ENCODE data around the gene FCRLB. TPM values are rescaled to one million over a fixed set of nuclear protein-coding genes. Genes with fewer than 3 reads are reported as not detected.
A peak's percentile ranks its signal among the peaks of the same experiment; 100 is the strongest.
"Not testable (repeated sequence)": the region's sequence is repeated elsewhere in the genome, so short reads cannot be mapped to it uniquely, and the experiment has no call there.

The FCRLB gene
- total RNA-seq, 1 donor from 2014 or later = not detected

- intact Hi-C loops (cut with micrococcal nuclease); H3K36me3 Mint-ChIP-seq (ENCODE audit: low read depth): not testable (repeated sequence)
- peaks cover 66% of the 10 kb centered on the region for H3K27me3 Mint-ChIP-seq (ENCODE audit: insufficient read depth)
These were observed 4.0 kb downstream of the FCRLB start for GRCh38 chr1:161725258-161725907.

GRCh38 chr1:161725908-161726472, 4.6 kb downstream of the FCRLB start:
- Mint-ChIP-seq H3K27ac (peak overlapping the region; percentile 64), H3K27me3 (ENCODE audit: insufficient read depth) (peaks cover 65% of the 10 kb centered on the region), H3K4me1 (ENCODE audit: low read depth) (peaks cover 50% of the 10 kb centered on the region), H3K36me3 (ENCODE audit: low read depth) (peaks cover 6% of the 10 kb centered on the region), H3K4me3 (peak overlapping the region; percentile 86), H3K9me3 (no peaks in the 10 kb centered on the region)
- peak; percentile 8 for DNase-seq (ENCODE audit: low spot score)
- intact Hi-C loops (cut with micrococcal nuclease) = loop anchor here (2.0 kb wide), 2 partner anchors 15 to 105 kb away; no protein-coding TSS in a partner anchor

More at GRCh38 chr1:161725258-161725907, 4.0 kb downstream of the FCRLB start:
- not testable (repeated sequence) for H3K27ac Mint-ChIP-seq; DNase-seq (ENCODE audit: low spot score); H3K9me3 Mint-ChIP-seq
- H3K4me3 Mint-ChIP-seq = peak overlapping the region; percentile 86
- H3K4me1 Mint-ChIP-seq (ENCODE audit: low read depth) = peaks cover 44% of the 10 kb centered on the region

- Mint-ChIP-seq H3K4me3 (peak overlapping the region; percentile 86), H3K36me3 (ENCODE audit: low read depth) (peaks cover 6% of the 10 kb centered on the region), H3K9me3 (no peaks in the 10 kb centered on the region), H3K27ac (no peak overlapping the region), H3K27me3 (ENCODE audit: insufficient read depth) (peaks cover 64% of the 10 kb centered on the region), H3K4me1 (ENCODE audit: low read depth) (peaks cover 50% of the 10 kb centered on the region)
- intact Hi-C loops (cut with micrococcal nuclease) = loop anchor here (1.0 to 2.0 kb wide), 4 partner anchors 14 to 186 kb away; no protein-coding TSS in a partner anchor
- peak; percentile 50 for DNase-seq (ENCODE audit: low spot score)
These were observed 5.3 kb downstream of the FCRLB start for GRCh38 chr1:161726473-161727255.

- no peaks in the 10 kb centered on the region for H3K9me3 Mint-ChIP-seq
- H3K36me3 Mint-ChIP-seq (ENCODE audit: low read depth) = peaks cover 6% of the 10 kb centered on the region
- peaks cover 64% of the 10 kb centered on the region for H3K27me3 Mint-ChIP-seq (ENCODE audit: insufficient read depth)
- peak overlapping the region; percentile 83 for H3K27ac Mint-ChIP-seq
- peak; percentile 33 for DNase-seq (ENCODE audit: low spot score)
- intact Hi-C loops (cut with micrococcal nuclease) = loop anchor here (1.0 to 2.0 kb wide), 4 partner anchors 13 to 187 kb away; no protein-coding TSS in a partner anchor
- H3K4me1 Mint-ChIP-seq (ENCODE audit: low read depth) = peaks cover 44% of the 10 kb centered on the region
- H3K4me3 Mint-ChIP-seq = peak overlapping the region; percentile 86
These were observed 6.0 kb downstream of the FCRLB start for GRCh38 chr1:161727256-161727924.

- peaks cover 63% of the 10 kb centered on the region for H3K27me3 Mint-ChIP-seq (ENCODE audit: insufficient read depth)
- H3K36me3 Mint-ChIP-seq (ENCODE audit: low read depth) = peaks cover 6% of the 10 kb centered on the region
- H3K4me3 Mint-ChIP-seq = no peak overlapping the region
- H3K9me3 Mint-ChIP-seq = no peaks in the 10 kb centered on the region
- intact Hi-C loops (cut with micrococcal nuclease) = no loop called here
- no peak overlapping the region for H3K27ac Mint-ChIP-seq
- H3K4me1 Mint-ChIP-seq (ENCODE audit: low read depth) = peaks cover 44% of the 10 kb centered on the region
- no peak for DNase-seq (ENCODE audit: low spot score)
These were observed 7.3 kb downstream of the FCRLB start for GRCh38 chr1:161728376-161729226.

- intact Hi-C loops (cut with micrococcal nuclease) = loop anchor here (1.0 kb wide), 4 partner anchors 8 to 188 kb away; partner anchors contain the start of gene ATF6
- DNase-seq (ENCODE audit: low spot score) = no peak
- peak overlapping the region; percentile 42 for H3K27ac Mint-ChIP-seq
- peaks cover 6% of the 10 kb centered on the region for H3K36me3 Mint-ChIP-seq (ENCODE audit: low read depth)
- no peaks in the 10 kb centered on the region for H3K9me3 Mint-ChIP-seq
- H3K4me3 Mint-ChIP-seq = peak overlapping the region; percentile 35
- H3K4me1 Mint-ChIP-seq (ENCODE audit: low read depth) = peaks cover 44% of the 10 kb centered on the region
- peaks cover 60% of the 10 kb centered on the region for H3K27me3 Mint-ChIP-seq (ENCODE audit: insufficient read depth)
These were observed 8.8 kb downstream of the FCRLB start for GRCh38 chr1:161730050-161730564.

- Mint-ChIP-seq H3K27me3 (ENCODE audit: insufficient read depth) (peaks cover 56% of the 10 kb centered on the region), H3K9me3 (no peaks in the 10 kb centered on the region), H3K27ac (no peak overlapping the region), H3K4me3 (no peak overlapping the region), H3K4me1 (ENCODE audit: low read depth) (peaks cover 36% of the 10 kb centered on the region), H3K36me3 (ENCODE audit: low read depth) (peaks cover 3% of the 10 kb centered on the region)
- DNase-seq (ENCODE audit: low spot score) = no peak
- intact Hi-C loops (cut with micrococcal nuclease) = no loop called here
These were observed 9.9 kb downstream of the FCRLB start for GRCh38 chr1:161731241-161731640.

GRCh38 chr1:161731981-161732718, 10.8 kb downstream of the FCRLB start:
- H3K4me3 Mint-ChIP-seq = no peak overlapping the region
- H3K27ac Mint-ChIP-seq = no peak overlapping the region
- H3K27me3 Mint-ChIP-seq (ENCODE audit: insufficient read depth) = peaks cover 59% of the 10 kb centered on the region
- peaks cover 39% of the 10 kb centered on the region for H3K4me1 Mint-ChIP-seq (ENCODE audit: low read depth)
- no peaks in the 10 kb centered on the region for H3K9me3 Mint-ChIP-seq
- H3K36me3 Mint-ChIP-seq (ENCODE audit: low read depth) = peaks cover 3% of the 10 kb centered on the region
- intact Hi-C loops (cut with micrococcal nuclease) = no loop called here
- DNase-seq (ENCODE audit: low spot score) = no peak

- no peak overlapping the region for H3K4me3 Mint-ChIP-seq
- no peak overlapping the region for H3K27ac Mint-ChIP-seq
- H3K9me3 Mint-ChIP-seq = no peaks in the 10 kb centered on the region
- peaks cover 60% of the 10 kb centered on the region for H3K27me3 Mint-ChIP-seq (ENCODE audit: insufficient read depth)
- intact Hi-C loops (cut with micrococcal nuclease) = no loop called here
- H3K4me1 Mint-ChIP-seq (ENCODE audit: low read depth) = peaks cover 30% of the 10 kb centered on the region
- DNase-seq (ENCODE audit: low spot score) = no peak
- no peaks in the 10 kb centered on the region for H3K36me3 Mint-ChIP-seq (ENCODE audit: low read depth)
These were observed 12.2 kb downstream of the FCRLB start for GRCh38 chr1:161733526-161733925.

- Mint-ChIP-seq H3K36me3 (ENCODE audit: low read depth) (no peaks in the 10 kb centered on the region), H3K27me3 (ENCODE audit: insufficient read depth) (peaks cover 55% of the 10 kb centered on the region), H3K4me1 (ENCODE audit: low read depth) (peaks cover 31% of the 10 kb centered on the region), H3K27ac (no peak overlapping the region), H3K4me3 (no peak overlapping the region), H3K9me3 (no peaks in the 10 kb centered on the region)
- intact Hi-C loops (cut with micrococcal nuclease) = no loop called here
- no peak for DNase-seq (ENCODE audit: low spot score)
These were observed 14.5 kb downstream of the FCRLB start for GRCh38 chr1:161735837-161736236.

- Mint-ChIP-seq H3K27me3 (ENCODE audit: insufficient read depth) (peaks cover 50% of the 10 kb centered on the region), H3K9me3 (no peaks in the 10 kb centered on the region), H3K4me1 (ENCODE audit: low read depth) (peaks cover 36% of the 10 kb centered on the region), H3K27ac (no peak overlapping the region), H3K36me3 (ENCODE audit: low read depth) (no peaks in the 10 kb centered on the region), H3K4me3 (no peak overlapping the region)
- intact Hi-C loops (cut with micrococcal nuclease) = no loop called here
- DNase-seq (ENCODE audit: low spot score) = no peak
These were observed 15.1 kb downstream of the FCRLB start for GRCh38 chr1:161736335-161736969.
